K562 (cell line): ENCODE measurements around the gene CDK9. TPM values are rescaled to one million over a fixed set of nuclear protein-coding genes. Genes with fewer than 3 reads are reported as not detected.

ENCODE experiments used
- EWSR1 ChIP-seq: fragments of 450-650 bp; IDR thresholded peaks from 2 replicates; pipeline ENCODE4 v1.6.1; 2018; ENCODE audit warnings: borderline replicate concordance, mild to moderate bottlenecking, low read depth, moderate library complexity; ENCODE audit not compliant: partially characterized antibody
- FOS ChIP-seq: IDR thresholded peaks from 3 replicates; pipeline ENCODE4 v1.6.1; 2011; ENCODE audit not compliant: insufficient read length; ENCODE audit errors: extremely low read depth
- GTF2E2 ChIP-seq: fragments of 200-800 bp; sonication (Bioruptor generic); IDR thresholded peaks from 2 replicates; pipeline ENCODE4 v1.6.1; 2016; ENCODE audit warnings: missing genetic modification characterization, missing compliant biosample characterization
- NFATC3 ChIP-seq: fragments of 450-650 bp; IDR thresholded peaks from 2 replicates; pipeline ENCODE4 v1.6.1; 2017; ENCODE audit warnings: mild to moderate bottlenecking
- SIX5 ChIP-seq, 2 experiments: IDR thresholded peaks; 2 replicates each; pipeline ENCODE4 v1.6.1; 2011; ENCODE audit warnings: low read length in 2 of 2, borderline replicate concordance in 1 of 2, low read depth in 1 of 2, mild to moderate bottlenecking in 1 of 2, moderate library complexity in 1 of 2; ENCODE audit not compliant: insufficient read depth in 1 of 2
- TCF3 ChIP-seq: sonication (generic); formaldehyde crosslinking; IDR thresholded peaks from 2 replicates; pipeline ENCODE4 v1.4.0; 2020; ENCODE audit warnings: mild to moderate bottlenecking, missing genetic modification reagents
- TFAM ChIP-seq: fragments of 250-450 bp; sonication (Bioruptor Pico); conservative IDR thresholded peaks from 2 replicates; pipeline ENCODE4 v1.5.0; 2021; ENCODE audit warnings: mild to moderate bottlenecking, moderate library complexity
- YBX1 ChIP-seq: fragments of 450-650 bp; IDR thresholded peaks from 2 replicates; pipeline ENCODE4 v1.7.1; 2016; ENCODE audit warnings: mild to moderate bottlenecking
- ZBTB17 ChIP-seq: fragments of 450-650 bp; formaldehyde crosslinking; IDR thresholded peaks from 2 replicates; pipeline ENCODE4 v1.4.0; 2020; ENCODE audit warnings: mild to moderate bottlenecking
- ZFP30 ChIP-seq: fragments of 250-450 bp; sonication (Bioruptor Pico); IDR thresholded peaks from 2 replicates; pipeline ENCODE4 v1.8.0; 2022; ENCODE audit warnings: moderate library complexity, mild to moderate bottlenecking, inconsistent platforms, borderline replicate concordance
- ZKSCAN1 ChIP-seq: fragments of 150-350 bp; IDR thresholded peaks from 2 replicates; pipeline ENCODE4 v1.6.1; 2016; ENCODE audit warnings: low read depth, low read length
- ZNF354B ChIP-seq: fragments of 250-450 bp; sonication (Bioruptor Pico); IDR thresholded peaks from 2 replicates; pipeline ENCODE4 v1.4.0; 2020
- ZNF408 ChIP-seq: fragments of 250-450 bp; sonication (Bioruptor Pico); IDR thresholded peaks from 2 replicates; pipeline ENCODE4 v1.4.0; 2020; ENCODE audit warnings: low read depth, mild to moderate bottlenecking, moderate library complexity
- ZNF695 ChIP-seq: fragments of 450-650 bp; formaldehyde crosslinking; IDR thresholded peaks from 2 replicates; pipeline ENCODE4 v1.4.0; 2020; ENCODE audit warnings: mild to moderate bottlenecking, moderate library complexity
- polyA plus RNA-seq, 8 experiments: library from polyadenylated mRNA; depleted of rRNA in 4 of 8; stranded (reverse) in 5 of 8; unstranded in 3 of 8; fragments of >200 nt; fragmentation: Nextera tagmentation in 2 of 8; fragmentation: Illumina TruSeq in 1 of 8; extraction: Ambion mirVana in 2 of 8; extraction: Trizol in 1 of 8; gene quantifications; 2 replicates each; pipeline versions ENCODE4 v1.2.1 to v1.2.3, GENCODE V29; 2011 to 2014; ENCODE audit warnings: inconsistent platforms in 1 of 8, missing spikeins in 1 of 8
- total RNA-seq, 7 experiments: library from RNA; depleted of rRNA in 6 of 7; stranded (reverse); fragments of >200 nt in 6 of 7; fragmentation: Illumina TruSeq in 2 of 7; extraction: Trizol in 2 of 7; gene quantifications; 2 replicates each; pipeline versions ENCODE4 v1.2.1 to v1.2.3, GENCODE V29; 2011 to 2021; ENCODE audit warnings: low replicate concordance in 1 of 7
- TF ChIP-seq, protein P1 (sequence below), 2 experiments: IDR thresholded peaks in 1 of 2; conservative IDR thresholded peaks in 1 of 2; 2 replicates each; pipeline ENCODE4 v1.6.1; 2016; ENCODE audit warnings: low read depth in 2 of 2, mild to moderate bottlenecking in 1 of 2, missing compliant biosample characterization in 1 of 2, missing genetic modification characterization in 1 of 2, moderate library complexity in 1 of 2
- TF ChIP-seq, protein P2 (sequence below): fragments of 450-650 bp; IDR thresholded peaks from 2 replicates; pipeline ENCODE4 v1.6.1; 2016; ENCODE audit warnings: antibody characterized with exemption
- TF ChIP-seq, protein P3 (sequence below): IDR thresholded peaks from 2 replicates; pipeline ENCODE4 v1.6.1; 2012; ENCODE audit warnings: low read depth, low read length, improper control_type of control experiment, borderline replicate concordance
- TF ChIP-seq, protein P4 (sequence below): conservative IDR thresholded peaks from 2 replicates; pipeline ENCODE4 v1.6.1; 2011; ENCODE audit warnings: low read depth, mild to moderate bottlenecking, low read length; ENCODE audit not compliant: control insufficient read depth

Gene CDK9
- total and polyA plus RNA-seq, 9 of the 15 experiments (the other 6 are each of a cell fraction or from before 2014, with no cell fraction given) = 4.2 to 78.6 (median 33.0) TPM

DNA sequence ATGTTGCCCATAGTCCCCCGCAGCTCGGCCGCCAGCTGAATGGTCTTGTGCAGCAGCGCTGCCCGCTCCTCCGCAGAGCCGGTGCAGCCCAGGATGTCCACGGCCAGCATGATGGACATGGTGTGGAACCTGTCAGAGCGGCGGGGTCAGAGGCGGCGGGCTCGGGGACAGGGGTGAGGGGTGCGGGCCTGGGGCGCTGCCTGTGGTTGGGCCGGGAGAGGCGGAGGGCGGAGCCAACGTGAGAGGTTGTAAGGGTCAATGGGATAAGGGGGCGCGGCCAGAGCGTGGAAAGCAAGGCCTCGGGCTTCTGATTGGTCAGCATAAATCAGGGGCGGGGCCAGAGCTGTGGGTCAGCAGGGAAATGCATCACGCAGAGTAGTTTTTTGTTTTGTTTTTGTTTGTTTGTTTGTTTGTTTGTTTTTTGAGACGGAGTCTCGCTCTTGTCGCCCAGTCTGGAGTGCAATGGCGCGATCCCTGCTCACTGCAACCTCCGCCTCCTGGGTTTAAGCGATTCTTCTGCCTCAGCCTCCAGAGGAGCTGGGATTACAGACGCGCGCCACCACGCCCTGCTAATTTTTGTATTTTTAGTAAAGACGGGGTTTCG, 43.9 kb upstream of the CDK9 start (continued):
- TF ChIP-seq, protein P1, sequence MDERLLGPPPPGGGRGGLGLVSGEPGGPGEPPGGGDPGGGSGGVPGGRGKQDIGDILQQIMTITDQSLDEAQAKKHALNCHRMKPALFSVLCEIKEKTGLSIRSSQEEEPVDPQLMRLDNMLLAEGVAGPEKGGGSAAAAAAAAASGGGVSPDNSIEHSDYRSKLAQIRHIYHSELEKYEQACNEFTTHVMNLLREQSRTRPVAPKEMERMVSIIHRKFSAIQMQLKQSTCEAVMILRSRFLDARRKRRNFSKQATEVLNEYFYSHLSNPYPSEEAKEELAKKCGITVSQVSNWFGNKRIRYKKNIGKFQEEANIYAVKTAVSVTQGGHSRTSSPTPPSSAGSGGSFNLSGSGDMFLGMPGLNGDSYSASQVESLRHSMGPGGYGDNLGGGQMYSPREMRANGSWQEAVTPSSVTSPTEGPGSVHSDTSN (CRISPR knock-in tag; IDR thresholded peaks at IDR 0.05; ENCODE audit: low read depth) = 0 out of 2 replicates have a peak, but pooled peaks have one; percentile 19
- TF ChIP-seq, protein P1 (tag; conservative IDR thresholded peaks at IDR 0.05; ENCODE audit: low read depth) = no peak
- TF ChIP-seq ZKSCAN1 (no peak), NFATC3 (no peak), ZNF354B (no peak), FOS (peak; percentile 48), EWSR1 (no peak), YBX1 (no peak), SIX5 (IDR thresholded peaks at IDR 0.05; ENCODE audit: borderline replicate concordance in 1 of 2, insufficient read depth in 1 of 2, low read depth in 1 of 2, low read length in 2 of 2) (no peak), ZNF408 (CRISPR knock-in tag) (no peak), GTF2E2 (no peak), ZFP30 (no peak), TFAM (CRISPR knock-in tag) (no peak), ZBTB17 (CRISPR knock-in tag) (no peak), ZNF695 (CRISPR knock-in tag) (no peak), TCF3 (CRISPR knock-in tag) (no peak)
- TF ChIP-seq, protein P2, sequence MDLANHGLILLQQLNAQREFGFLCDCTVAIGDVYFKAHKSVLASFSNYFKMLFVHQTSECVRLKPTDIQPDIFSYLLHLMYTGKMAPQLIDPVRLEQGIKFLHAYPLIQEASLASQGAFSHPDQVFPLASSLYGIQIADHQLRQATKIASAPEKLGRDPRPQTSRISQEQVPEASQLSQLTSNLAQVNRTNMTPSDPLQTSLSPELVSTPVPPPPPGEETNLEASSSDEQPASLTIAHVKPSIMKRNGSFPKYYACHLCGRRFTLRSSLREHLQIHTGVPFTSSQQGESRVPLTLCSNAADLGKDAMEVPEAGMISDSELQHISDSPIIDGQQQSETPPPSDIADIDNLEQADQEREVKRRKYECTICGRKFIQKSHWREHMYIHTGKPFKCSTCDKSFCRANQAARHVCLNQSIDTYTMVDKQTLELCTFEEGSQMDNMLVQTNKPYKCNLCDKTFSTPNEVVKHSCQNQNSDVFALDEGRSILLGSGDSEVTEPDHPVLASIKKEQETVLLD = no peak
- TF ChIP-seq, protein P3, sequence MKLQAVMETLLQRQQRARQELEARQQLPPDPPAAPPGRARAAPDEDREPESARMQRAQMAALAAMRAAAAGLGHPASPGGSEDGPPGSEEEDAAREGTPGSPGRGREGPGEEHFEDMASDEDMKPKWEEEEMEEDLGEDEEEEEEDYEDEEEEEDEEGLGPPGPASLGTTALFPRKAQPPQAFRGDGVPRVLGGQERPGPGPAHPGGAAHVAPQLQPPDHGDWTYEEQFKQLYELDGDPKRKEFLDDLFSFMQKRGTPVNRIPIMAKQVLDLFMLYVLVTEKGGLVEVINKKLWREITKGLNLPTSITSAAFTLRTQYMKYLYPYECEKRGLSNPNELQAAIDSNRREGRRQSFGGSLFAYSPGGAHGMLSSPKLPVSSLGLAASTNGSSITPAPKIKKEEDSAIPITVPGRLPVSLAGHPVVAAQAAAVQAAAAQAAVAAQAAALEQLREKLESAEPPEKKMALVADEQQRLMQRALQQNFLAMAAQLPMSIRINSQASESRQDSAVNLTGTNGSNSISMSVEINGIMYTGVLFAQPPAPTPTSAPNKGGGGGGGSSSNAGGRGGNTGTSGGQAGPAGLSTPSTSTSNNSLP = no peak
- TF ChIP-seq, protein P4, sequence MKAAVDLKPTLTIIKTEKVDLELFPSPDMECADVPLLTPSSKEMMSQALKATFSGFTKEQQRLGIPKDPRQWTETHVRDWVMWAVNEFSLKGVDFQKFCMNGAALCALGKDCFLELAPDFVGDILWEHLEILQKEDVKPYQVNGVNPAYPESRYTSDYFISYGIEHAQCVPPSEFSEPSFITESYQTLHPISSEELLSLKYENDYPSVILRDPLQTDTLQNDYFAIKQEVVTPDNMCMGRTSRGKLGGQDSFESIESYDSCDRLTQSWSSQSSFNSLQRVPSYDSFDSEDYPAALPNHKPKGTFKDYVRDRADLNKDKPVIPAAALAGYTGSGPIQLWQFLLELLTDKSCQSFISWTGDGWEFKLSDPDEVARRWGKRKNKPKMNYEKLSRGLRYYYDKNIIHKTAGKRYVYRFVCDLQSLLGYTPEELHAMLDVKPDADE = no peak
